HEK293 (cell line): ENCODE results near the gene PLEKHG2.

ENCODE experiments used
- BCL11B ChIP-seq: fragments of 450-650 bp; formaldehyde crosslinking; IDR thresholded peaks from 2 replicates; pipeline ENCODE4 v1.5.1; 2016; ENCODE audit warnings: low read depth, missing biosample characterization, missing genetic modification characterization
- EGR2 ChIP-seq: fragments of 450-650 bp; formaldehyde crosslinking; IDR thresholded peaks from 2 replicates; pipeline ENCODE4 v1.5.1; 2016; ENCODE audit warnings: low read depth, missing biosample characterization, missing genetic modification characterization
- GFI1B ChIP-seq: fragments of 450-650 bp; formaldehyde crosslinking; IDR thresholded peaks from 2 replicates; pipeline ENCODE4 v1.5.1; 2016; ENCODE audit warnings: missing biosample characterization, missing genetic modification characterization
- GLI2 ChIP-seq: fragments of 450-650 bp; formaldehyde crosslinking; IDR thresholded peaks from 2 replicates; pipeline ENCODE4; 2017; ENCODE audit warnings: missing biosample characterization, missing genetic modification characterization, low read depth, borderline replicate concordance
- MYNN ChIP-seq: fragments of 450-650 bp; formaldehyde crosslinking; IDR thresholded peaks from 2 replicates; pipeline ENCODE4 v1.5.1; 2016; ENCODE audit warnings: missing biosample characterization, missing genetic modification characterization, borderline replicate concordance
- WT1 ChIP-seq: fragments of 450-650 bp; formaldehyde crosslinking; IDR thresholded peaks from 2 replicates; pipeline ENCODE4 v1.5.1; 2016; ENCODE audit warnings: missing biosample characterization, missing genetic modification characterization
- ZBTB48 ChIP-seq: fragments of 450-650 bp; formaldehyde crosslinking; IDR thresholded peaks from 2 replicates; pipeline ENCODE4 v1.5.1; 2016; ENCODE audit warnings: missing biosample characterization, missing genetic modification characterization
- ZFP3 ChIP-seq: fragments of 450-650 bp; formaldehyde crosslinking; IDR thresholded peaks from 2 replicates; pipeline ENCODE4 v1.5.1; 2016; ENCODE audit warnings: low read depth, missing biosample characterization, missing genetic modification characterization
- ZNF140 ChIP-seq: fragments of 450-650 bp; formaldehyde crosslinking; IDR thresholded peaks from 2 replicates; pipeline ENCODE4 v1.5.1; 2016; ENCODE audit warnings: missing biosample characterization, missing genetic modification characterization
- ZNF146 ChIP-seq: fragments of 450-650 bp; formaldehyde crosslinking; IDR thresholded peaks from 2 replicates; pipeline ENCODE4 v1.5.1; 2016; ENCODE audit warnings: missing biosample characterization, missing genetic modification characterization
- ZNF223 ChIP-seq: fragments of 450-650 bp; formaldehyde crosslinking; IDR thresholded peaks from 2 replicates; pipeline ENCODE4 v1.5.1; 2016; ENCODE audit warnings: missing biosample characterization, missing genetic modification characterization
- ZNF311 ChIP-seq: fragments of 450-650 bp; formaldehyde crosslinking; IDR thresholded peaks from 2 replicates; pipeline ENCODE4 v1.5.1; 2017; ENCODE audit warnings: missing biosample characterization, missing genetic modification characterization, borderline replicate concordance
- ZNF324 ChIP-seq: fragments of 450-650 bp; formaldehyde crosslinking; IDR thresholded peaks from 2 replicates; pipeline ENCODE4 v1.5.1; 2016; ENCODE audit warnings: missing biosample characterization, missing genetic modification characterization
- ZNF391 ChIP-seq: fragments of 450-650 bp; formaldehyde crosslinking; IDR thresholded peaks from 2 replicates; pipeline ENCODE4 v1.5.1; 2016; ENCODE audit warnings: low read depth, missing biosample characterization, missing genetic modification characterization, borderline replicate concordance
- ZNF76 ChIP-seq: fragments of 450-650 bp; formaldehyde crosslinking; IDR thresholded peaks from 2 replicates; pipeline ENCODE4; 2016; ENCODE audit warnings: low read depth, missing biosample characterization, missing genetic modification characterization, borderline replicate concordance
- ZNF776 ChIP-seq: fragments of 450-650 bp; formaldehyde crosslinking; IDR thresholded peaks from 2 replicates; pipeline ENCODE4 v1.5.0; 2017; ENCODE audit warnings: missing biosample characterization, missing genetic modification characterization, borderline replicate concordance
- ZNF791 ChIP-seq: fragments of 450-650 bp; formaldehyde crosslinking; IDR thresholded peaks from 2 replicates; pipeline ENCODE4 v1.5.1; 2016; ENCODE audit warnings: missing biosample characterization, missing genetic modification characterization
- ZNF792 ChIP-seq: fragments of 450-650 bp; formaldehyde crosslinking; IDR thresholded peaks from 2 replicates; pipeline ENCODE4 v1.5.1; 2016; ENCODE audit warnings: missing biosample characterization, missing genetic modification characterization
- TF ChIP-seq, protein P1 (sequence below): fragments of 450-650 bp; formaldehyde crosslinking; IDR thresholded peaks from 2 replicates; pipeline ENCODE4 v1.5.1; 2016; ENCODE audit warnings: missing biosample characterization, missing genetic modification characterization
- TF ChIP-seq, protein P2 (sequence below): fragments of 450-650 bp; formaldehyde crosslinking; IDR thresholded peaks from 2 replicates; pipeline ENCODE4 v1.5.1; 2016; ENCODE audit warnings: missing biosample characterization, missing genetic modification characterization
- TF ChIP-seq, protein P3 (sequence below): fragments of 450-650 bp; formaldehyde crosslinking; IDR thresholded peaks from 2 replicates; pipeline ENCODE4 v1.5.1; 2016; ENCODE audit warnings: missing biosample characterization, missing genetic modification characterization
- TF ChIP-seq, protein P4 (sequence below): fragments of 450-650 bp; formaldehyde crosslinking; IDR thresholded peaks from 2 replicates; pipeline ENCODE4 v1.5.1; 2016; ENCODE audit warnings: missing biosample characterization, missing genetic modification characterization
- TF ChIP-seq, protein P5 (sequence below): IDR thresholded peaks from 2 replicates; pipeline ENCODE4 v1.6.1; 2011; ENCODE audit warnings: mild to moderate bottlenecking, low read depth, low read length, borderline replicate concordance
- TF ChIP-seq, protein P6 (sequence below): fragments of 450-650 bp; formaldehyde crosslinking; conservative IDR thresholded peaks from 2 replicates; pipeline ENCODE4 v1.5.1; 2016; ENCODE audit warnings: low read depth, missing biosample characterization, missing genetic modification characterization
- TF ChIP-seq, protein P7 (sequence below): fragments of 450-650 bp; formaldehyde crosslinking; IDR thresholded peaks from 2 replicates; pipeline ENCODE4 v1.5.1; 2017; ENCODE audit warnings: missing biosample characterization, missing genetic modification characterization

Gene PLEKHG2

DNA sequence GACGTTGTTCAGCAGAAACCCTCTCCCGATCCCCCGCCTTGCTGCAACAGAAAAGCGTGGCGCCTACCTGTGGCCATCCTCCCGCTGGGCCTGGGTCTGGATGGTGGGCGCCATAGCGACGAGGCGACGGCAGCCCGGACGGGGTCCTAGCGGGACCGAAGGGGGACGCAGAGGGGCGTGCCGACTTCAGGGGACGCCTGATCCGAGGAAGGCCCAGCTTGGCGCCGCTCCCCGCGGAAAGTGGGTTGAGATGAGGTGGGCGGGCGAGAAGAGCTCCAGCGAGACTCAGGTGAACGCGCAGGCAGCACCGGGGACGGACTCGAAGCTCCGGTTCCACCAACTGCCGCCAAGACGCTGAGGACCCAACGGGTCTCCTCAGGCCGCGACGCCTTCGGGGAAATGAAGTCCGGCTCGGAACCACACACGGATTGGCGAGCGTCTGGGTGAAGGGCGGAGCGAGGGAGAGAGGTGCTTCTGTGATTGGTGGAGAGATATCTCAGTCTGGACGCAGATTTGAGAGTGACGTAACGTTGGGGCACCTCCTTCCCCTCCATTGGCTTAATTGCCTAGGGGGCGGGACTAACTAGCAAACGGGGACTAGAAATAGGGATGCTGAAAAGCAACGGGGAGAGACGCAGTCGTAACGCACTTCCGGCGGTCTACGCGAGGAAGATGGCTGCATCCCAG, 21.6 kb upstream of the PLEKHG2 start, which contains the start of the genes MED29 and PAF1 (continued):
- TF ChIP-seq, protein P1, sequence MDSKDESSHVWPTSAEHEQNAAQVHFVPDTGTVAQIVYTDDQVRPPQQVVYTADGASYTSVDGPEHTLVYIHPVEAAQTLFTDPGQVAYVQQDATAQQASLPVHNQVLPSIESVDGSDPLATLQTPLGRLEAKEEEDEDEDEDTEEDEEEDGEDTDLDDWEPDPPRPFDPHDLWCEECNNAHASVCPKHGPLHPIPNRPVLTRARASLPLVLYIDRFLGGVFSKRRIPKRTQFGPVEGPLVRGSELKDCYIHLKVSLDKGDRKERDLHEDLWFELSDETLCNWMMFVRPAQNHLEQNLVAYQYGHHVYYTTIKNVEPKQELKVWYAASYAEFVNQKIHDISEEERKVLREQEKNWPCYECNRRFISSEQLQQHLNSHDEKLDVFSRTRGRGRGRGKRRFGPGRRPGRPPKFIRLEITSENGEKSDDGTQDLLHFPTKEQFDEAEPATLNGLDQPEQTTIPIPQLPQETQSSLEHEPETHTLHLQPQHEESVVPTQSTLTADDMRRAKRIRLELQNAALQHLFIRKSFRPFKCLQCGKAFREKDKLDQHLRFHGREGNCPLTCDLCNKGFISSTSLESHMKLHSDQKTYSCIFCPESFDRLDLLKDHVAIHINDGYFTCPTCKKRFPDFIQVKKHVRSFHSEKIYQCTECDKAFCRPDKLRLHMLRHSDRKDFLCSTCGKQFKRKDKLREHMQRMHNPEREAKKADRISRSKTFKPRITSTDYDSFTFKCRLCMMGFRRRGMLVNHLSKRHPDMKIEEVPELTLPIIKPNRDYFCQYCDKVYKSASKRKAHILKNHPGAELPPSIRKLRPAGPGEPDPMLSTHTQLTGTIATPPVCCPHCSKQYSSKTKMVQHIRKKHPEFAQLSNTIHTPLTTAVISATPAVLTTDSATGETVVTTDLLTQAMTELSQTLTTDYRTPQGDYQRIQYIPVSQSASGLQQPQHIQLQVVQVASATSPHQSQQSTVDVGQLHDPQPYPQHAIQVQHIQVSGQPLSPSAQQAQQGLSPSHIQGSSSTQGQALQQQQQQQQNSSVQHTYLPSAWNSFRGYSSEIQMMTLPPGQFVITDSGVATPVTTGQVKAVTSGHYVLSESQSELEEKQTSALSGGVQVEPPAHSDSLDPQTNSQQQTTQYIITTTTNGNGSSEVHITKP, result peak; percentile 96
- no peak for TF ChIP-seq ZNF311
- TF ChIP-seq ZFP3, result no peak
- peak; percentile 92 for TF ChIP-seq ZNF76 (tag by site-specific recombination)
- no peak for TF ChIP-seq ZNF140
- TF ChIP-seq, protein P2, sequence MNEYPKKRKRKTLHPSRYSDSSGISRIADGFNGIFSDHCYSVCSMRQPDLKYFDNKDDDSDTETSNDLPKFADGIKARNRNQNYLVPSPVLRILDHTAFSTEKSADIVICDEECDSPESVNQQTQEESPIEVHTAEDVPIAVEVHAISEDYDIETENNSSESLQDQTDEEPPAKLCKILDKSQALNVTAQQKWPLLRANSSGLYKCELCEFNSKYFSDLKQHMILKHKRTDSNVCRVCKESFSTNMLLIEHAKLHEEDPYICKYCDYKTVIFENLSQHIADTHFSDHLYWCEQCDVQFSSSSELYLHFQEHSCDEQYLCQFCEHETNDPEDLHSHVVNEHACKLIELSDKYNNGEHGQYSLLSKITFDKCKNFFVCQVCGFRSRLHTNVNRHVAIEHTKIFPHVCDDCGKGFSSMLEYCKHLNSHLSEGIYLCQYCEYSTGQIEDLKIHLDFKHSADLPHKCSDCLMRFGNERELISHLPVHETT (tag by site-specific recombination), result peak; percentile 83
- TF ChIP-seq, protein P3, sequence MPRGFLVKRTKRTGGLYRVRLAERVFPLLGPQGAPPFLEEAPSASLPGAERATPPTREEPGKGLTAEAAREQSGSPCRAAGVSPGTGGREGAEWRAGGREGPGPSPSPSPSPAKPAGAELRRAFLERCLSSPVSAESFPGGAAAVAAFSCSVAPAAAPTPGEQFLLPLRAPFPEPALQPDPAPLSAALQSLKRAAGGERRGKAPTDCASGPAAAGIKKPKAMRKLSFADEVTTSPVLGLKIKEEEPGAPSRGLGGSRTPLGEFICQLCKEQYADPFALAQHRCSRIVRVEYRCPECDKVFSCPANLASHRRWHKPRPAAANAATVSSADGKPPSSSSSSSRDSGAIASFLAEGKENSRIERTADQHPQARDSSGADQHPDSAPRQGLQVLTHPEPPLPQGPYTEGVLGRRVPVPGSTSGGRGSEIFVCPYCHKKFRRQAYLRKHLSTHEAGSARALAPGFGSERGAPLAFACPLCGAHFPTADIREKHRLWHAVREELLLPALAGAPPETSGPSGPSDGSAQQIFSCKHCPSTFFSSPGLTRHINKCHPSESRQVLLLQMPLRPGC (tag by site-specific recombination), result peak; percentile 88; the same call in 1 of the 2 replicates
- peak; percentile 50; the same call in 1 of the 2 replicates for TF ChIP-seq WT1 (tag by site-specific recombination)
- peak; percentile 97 for TF ChIP-seq ZNF391 (tag by site-specific recombination)
- TF ChIP-seq MYNN (tag by site-specific recombination), result peak; percentile 80
- no peak for TF ChIP-seq ZNF791
- TF ChIP-seq ZNF792, result peak; percentile 96; the same call in 1 of the 2 replicates
- TF ChIP-seq, protein P4, sequence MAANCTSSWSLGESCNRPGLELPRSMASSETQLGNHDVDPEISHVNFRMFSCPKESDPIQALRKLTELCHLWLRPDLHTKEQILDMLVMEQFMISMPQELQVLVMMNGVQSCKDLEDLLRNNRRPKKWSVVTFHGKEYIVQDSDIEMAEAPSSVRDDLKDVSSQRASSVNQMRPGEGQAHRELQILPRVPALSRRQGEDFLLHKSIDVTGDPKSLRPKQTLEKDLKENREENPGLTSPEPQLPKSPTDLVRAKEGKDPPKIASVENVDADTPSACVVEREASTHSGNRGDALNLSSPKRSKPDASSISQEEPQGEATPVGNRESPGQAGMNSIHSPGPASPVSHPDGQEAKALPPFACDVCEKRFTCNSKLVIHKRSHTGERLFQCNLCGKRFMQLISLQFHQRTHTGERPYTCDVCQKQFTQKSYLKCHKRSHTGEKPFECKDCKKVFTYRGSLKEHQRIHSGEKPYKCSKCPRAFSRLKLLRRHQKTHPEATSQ (tag by site-specific recombination), result peak; percentile 98
- TF ChIP-seq ZNF324 (tag by site-specific recombination), result peak; percentile 99
- no peak for TF ChIP-seq ZNF776 (tag by site-specific recombination)
- TF ChIP-seq GLI2, result no peak
- peak; percentile 97 for TF ChIP-seq EGR2
- TF ChIP-seq, protein P5, sequence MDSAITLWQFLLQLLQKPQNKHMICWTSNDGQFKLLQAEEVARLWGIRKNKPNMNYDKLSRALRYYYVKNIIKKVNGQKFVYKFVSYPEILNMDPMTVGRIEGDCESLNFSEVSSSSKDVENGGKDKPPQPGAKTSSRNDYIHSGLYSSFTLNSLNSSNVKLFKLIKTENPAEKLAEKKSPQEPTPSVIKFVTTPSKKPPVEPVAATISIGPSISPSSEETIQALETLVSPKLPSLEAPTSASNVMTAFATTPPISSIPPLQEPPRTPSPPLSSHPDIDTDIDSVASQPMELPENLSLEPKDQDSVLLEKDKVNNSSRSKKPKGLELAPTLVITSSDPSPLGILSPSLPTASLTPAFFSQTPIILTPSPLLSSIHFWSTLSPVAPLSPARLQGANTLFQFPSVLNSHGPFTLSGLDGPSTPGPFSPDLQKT, result no peak
- TF ChIP-seq BCL11B (tag by site-specific recombination), result peak; percentile 61; the same call in 1 of the 2 replicates
- TF ChIP-seq, protein P6, sequence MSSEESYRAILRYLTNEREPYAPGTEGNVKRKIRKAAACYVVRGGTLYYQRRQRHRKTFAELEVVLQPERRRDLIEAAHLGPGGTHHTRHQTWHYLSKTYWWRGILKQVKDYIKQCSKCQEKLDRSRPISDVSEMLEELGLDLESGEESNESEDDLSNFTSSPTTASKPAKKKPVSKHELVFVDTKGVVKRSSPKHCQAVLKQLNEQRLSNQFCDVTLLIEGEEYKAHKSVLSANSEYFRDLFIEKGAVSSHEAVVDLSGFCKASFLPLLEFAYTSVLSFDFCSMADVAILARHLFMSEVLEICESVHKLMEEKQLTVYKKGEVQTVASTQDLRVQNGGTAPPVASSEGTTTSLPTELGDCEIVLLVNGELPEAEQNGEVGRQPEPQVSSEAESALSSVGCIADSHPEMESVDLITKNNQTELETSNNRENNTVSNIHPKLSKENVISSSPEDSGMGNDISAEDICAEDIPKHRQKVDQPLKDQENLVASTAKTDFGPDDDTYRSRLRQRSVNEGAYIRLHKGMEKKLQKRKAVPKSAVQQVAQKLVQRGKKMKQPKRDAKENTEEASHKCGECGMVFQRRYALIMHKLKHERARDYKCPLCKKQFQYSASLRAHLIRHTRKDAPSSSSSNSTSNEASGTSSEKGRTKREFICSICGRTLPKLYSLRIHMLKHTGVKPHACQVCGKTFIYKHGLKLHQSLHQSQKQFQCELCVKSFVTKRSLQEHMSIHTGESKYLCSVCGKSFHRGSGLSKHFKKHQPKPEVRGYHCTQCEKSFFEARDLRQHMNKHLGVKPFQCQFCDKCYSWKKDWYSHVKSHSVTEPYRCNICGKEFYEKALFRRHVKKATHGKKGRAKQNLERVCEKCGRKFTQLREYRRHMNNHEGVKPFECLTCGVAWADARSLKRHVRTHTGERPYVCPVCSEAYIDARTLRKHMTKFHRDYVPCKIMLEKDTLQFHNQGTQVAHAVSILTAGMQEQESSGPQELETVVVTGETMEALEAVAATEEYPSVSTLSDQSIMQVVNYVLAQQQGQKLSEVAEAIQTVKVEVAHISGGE (tag by site-specific recombination), result peak; percentile 96
- TF ChIP-seq, protein P7, sequence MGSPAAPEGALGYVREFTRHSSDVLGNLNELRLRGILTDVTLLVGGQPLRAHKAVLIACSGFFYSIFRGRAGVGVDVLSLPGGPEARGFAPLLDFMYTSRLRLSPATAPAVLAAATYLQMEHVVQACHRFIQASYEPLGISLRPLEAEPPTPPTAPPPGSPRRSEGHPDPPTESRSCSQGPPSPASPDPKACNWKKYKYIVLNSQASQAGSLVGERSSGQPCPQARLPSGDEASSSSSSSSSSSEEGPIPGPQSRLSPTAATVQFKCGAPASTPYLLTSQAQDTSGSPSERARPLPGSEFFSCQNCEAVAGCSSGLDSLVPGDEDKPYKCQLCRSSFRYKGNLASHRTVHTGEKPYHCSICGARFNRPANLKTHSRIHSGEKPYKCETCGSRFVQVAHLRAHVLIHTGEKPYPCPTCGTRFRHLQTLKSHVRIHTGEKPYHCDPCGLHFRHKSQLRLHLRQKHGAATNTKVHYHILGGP (tag by site-specific recombination), result no peak
- TF ChIP-seq GFI1B (tag by site-specific recombination), result no peak
- peak; percentile 14; the same call in 1 of the 2 replicates for TF ChIP-seq ZNF223
- peak; percentile 51; the same call in 1 of the 2 replicates for TF ChIP-seq ZNF146 (tag by site-specific recombination)
- peak; percentile 88 for TF ChIP-seq ZBTB48
